ENCODE measurements around the gene KRTAP4-5.

DNA sequence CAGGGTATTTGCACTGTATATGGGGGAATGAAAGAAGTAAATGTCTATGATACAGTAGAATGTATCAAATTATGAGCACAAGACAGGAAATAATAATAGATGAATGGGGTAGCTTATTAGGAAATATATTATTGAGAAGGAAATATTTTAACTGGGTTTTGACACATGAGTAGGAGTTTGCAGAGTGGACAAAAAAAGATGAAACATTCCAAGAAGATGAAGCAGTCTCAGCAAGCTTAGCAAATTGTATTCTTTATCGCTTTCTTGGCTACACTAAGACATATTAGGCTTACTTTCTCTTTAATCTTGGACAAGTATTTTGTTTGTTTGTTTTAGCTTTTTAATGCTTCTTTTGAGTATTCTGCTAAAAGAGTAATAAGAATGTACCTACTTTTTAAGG lies 45.7 kb downstream of the KRTAP4-5 start:
- TF ChIP-seq, protein P1, sequence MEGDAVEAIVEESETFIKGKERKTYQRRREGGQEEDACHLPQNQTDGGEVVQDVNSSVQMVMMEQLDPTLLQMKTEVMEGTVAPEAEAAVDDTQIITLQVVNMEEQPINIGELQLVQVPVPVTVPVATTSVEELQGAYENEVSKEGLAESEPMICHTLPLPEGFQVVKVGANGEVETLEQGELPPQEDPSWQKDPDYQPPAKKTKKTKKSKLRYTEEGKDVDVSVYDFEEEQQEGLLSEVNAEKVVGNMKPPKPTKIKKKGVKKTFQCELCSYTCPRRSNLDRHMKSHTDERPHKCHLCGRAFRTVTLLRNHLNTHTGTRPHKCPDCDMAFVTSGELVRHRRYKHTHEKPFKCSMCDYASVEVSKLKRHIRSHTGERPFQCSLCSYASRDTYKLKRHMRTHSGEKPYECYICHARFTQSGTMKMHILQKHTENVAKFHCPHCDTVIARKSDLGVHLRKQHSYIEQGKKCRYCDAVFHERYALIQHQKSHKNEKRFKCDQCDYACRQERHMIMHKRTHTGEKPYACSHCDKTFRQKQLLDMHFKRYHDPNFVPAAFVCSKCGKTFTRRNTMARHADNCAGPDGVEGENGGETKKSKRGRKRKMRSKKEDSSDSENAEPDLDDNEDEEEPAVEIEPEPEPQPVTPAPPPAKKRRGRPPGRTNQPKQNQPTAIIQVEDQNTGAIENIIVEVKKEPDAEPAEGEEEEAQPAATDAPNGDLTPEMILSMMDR (conservative IDR thresholded peaks at IDR 0.05; ENCODE audit: low read length), result no peak
- no peak for TF ChIP-seq EZH2phosphoT487 (IDR thresholded peaks at IDR 0.05; ENCODE audit: borderline replicate concordance, low read depth, low read length)

Data from OCI-LY7 (cell line).